ENCODE measurements around the gene CHL1.
A peak's percentile ranks its signal among the peaks of the same experiment; 100 is the strongest.
"Not testable (repeated sequence)": the region's sequence is repeated elsewhere in the genome, so short reads cannot be mapped to it uniquely, and the experiment has no call there.

The CHL1 gene

DNA sequence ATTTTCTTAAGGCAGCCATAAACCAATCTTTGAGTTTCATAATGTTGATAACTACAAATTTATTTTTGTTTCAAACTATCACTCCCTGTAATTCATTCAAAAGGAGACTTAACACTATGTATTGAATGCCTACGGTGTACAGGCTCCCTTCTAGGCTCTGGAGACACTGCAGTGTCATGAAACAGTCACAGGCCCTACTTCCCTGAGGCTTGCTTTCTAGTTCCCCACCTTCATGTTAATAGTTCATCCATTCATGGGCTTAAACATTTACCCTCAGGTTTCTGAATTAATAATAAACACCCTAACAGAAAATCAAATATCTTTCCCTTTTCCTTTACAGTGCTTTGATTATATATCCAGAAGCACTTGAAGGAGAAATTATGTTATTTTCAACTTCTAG is 168.7 kb downstream of the CHL1 start:
- TF ChIP-seq, protein P1, sequence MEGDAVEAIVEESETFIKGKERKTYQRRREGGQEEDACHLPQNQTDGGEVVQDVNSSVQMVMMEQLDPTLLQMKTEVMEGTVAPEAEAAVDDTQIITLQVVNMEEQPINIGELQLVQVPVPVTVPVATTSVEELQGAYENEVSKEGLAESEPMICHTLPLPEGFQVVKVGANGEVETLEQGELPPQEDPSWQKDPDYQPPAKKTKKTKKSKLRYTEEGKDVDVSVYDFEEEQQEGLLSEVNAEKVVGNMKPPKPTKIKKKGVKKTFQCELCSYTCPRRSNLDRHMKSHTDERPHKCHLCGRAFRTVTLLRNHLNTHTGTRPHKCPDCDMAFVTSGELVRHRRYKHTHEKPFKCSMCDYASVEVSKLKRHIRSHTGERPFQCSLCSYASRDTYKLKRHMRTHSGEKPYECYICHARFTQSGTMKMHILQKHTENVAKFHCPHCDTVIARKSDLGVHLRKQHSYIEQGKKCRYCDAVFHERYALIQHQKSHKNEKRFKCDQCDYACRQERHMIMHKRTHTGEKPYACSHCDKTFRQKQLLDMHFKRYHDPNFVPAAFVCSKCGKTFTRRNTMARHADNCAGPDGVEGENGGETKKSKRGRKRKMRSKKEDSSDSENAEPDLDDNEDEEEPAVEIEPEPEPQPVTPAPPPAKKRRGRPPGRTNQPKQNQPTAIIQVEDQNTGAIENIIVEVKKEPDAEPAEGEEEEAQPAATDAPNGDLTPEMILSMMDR (IDR thresholded peaks at IDR 0.05; ENCODE audit: low read depth, low read length) = no peak
- no peak for DNase-seq (ENCODE audit: extremely low read depth, low read depth)

DNA sequence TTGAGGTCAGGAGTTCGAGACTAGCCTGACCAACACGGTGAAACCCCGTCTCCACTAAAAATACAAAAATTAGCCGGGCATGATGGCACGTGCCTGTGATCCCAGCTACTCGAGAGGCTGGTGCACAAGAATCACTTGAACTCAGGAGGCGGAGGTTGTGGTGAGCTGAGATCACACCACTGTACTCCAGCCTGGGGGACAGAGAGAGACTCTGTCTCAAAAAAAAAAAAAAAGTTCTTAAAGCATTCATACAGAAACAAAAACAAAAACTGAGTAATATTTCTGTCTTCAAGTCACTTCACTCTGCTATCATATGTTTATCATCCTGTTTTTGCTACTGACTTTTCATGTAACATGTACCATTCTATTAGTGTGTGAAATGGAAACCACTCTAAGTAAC is 169.7 kb downstream of the CHL1 start:
- DNase-seq (ENCODE audit: extremely low read depth, low read depth) = not testable (repeated sequence)

- no peak for DNase-seq (ENCODE audit: extremely low read depth, low read depth)
These were observed 176.7 kb downstream of the CHL1 start for GRCh38 chr3:373193-373779.

GRCh38 chr3:374459-374858 is 177.9 kb downstream of the CHL1 start:
- DNase-seq (ENCODE audit: extremely low read depth, low read depth) = no peak
- TF ChIP-seq, protein P1 (IDR thresholded peaks at IDR 0.05; ENCODE audit: low read depth, low read length) = no peak

More at GRCh38 chr3:373193-373779, 176.7 kb downstream of the CHL1 start:
- TF ChIP-seq, protein P1 (IDR thresholded peaks at IDR 0.05; ENCODE audit: low read depth, low read length) = no peak

DNA sequence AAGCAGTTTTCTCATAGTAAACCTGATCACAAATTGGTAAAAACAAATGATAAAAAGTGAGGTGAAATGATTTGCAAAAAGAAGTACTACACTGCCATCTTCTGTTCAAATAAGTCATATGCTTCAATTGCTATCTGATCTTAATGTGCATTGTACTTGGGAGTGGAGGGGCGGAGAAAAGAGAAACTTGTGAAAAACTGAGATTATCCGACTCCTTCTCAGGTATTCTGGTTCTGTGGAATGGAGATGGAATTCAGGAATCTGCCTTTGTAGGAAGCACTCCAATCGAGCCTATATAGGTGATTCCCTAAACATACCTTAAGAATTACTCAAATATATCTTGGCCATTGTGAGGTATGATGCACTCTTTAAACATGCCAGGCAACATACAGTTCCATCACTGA is 180.6 kb downstream of the CHL1 start:
- TF ChIP-seq, protein P1 (IDR thresholded peaks at IDR 0.05; ENCODE audit: low read depth, low read length) = peak; percentile 22
- DNase-seq (ENCODE audit: extremely low read depth, low read depth) = no peak

- TF ChIP-seq, protein P1 (IDR thresholded peaks at IDR 0.05; ENCODE audit: low read depth, low read length) = no peak
- DNase-seq (ENCODE audit: extremely low read depth, low read depth) = no peak
These were observed 184.2 kb downstream of the CHL1 start for GRCh38 chr3:380801-381200.

- no peak for DNase-seq (ENCODE audit: extremely low read depth, low read depth)
- TF ChIP-seq, protein P1 (IDR thresholded peaks at IDR 0.05; ENCODE audit: low read depth, low read length) = no peak
These were observed 188.6 kb downstream of the CHL1 start for GRCh38 chr3:385151-385550.

- no peak for DNase-seq (ENCODE audit: extremely low read depth, low read depth)
- TF ChIP-seq, protein P1 (IDR thresholded peaks at IDR 0.05; ENCODE audit: low read depth, low read length) = no peak
These were observed 198.2 kb downstream of the CHL1 start for GRCh38 chr3:394775-395174.

All from AG09319 (cell line).